Stomach (tissue), 9 donors: ENCODE data around the gene RXFP4. TPM values are rescaled to one million over a fixed set of nuclear protein-coding genes. Genes with fewer than 3 reads are reported as not detected.

Source experiments
- DNase-seq, 2 donors: peaks; one replicate each; pipeline versions ENCODE4 v3.0.0 to v3.0.0-alpha.2; 2013 to 2019
- H3K27ac ChIP-seq, 5 donors: fragments of 200-600 bp in 4 of 5; sonication (generic) in 4 of 5; one replicate each; pipeline ENCODE4 v1.5.1; 2013 to 2019; ENCODE audit warnings: mild to moderate bottlenecking in 1 of 5, moderate library complexity in 1 of 5
- H3K27me3 ChIP-seq, 3 donors: fragments of 200-600 bp; sonication (generic); one replicate each; pipeline ENCODE4 v1.5.1; 2017 to 2019; ENCODE audit warnings: mixed run types in 1 of 3
- H3K36me3 ChIP-seq, 4 donors: fragments of 200-600 bp; sonication (generic); 1 replicate in 3 of 4; 2 replicates in 1 of 4; pipeline ENCODE4 v1.5.1; 2016 to 2019
- H3K4me1 ChIP-seq, 4 donors: fragments of 200-600 bp; sonication (generic); one replicate each; pipeline ENCODE4 v1.5.1; 2016 to 2019
- H3K4me3 ChIP-seq, 4 donors: fragments of 200-600 bp; sonication (generic) in 3 of 4; one replicate each; pipeline ENCODE4 v1.5.1; 2016 to 2019; ENCODE audit warnings: mild to moderate bottlenecking in 1 of 4
- H3K9me3 ChIP-seq, 4 donors: fragments of 200-600 bp; sonication (generic); one replicate each; pipeline ENCODE4 v1.5.1; 2016 to 2019
- EP300 ChIP-seq: sonication (generic); formaldehyde crosslinking; IDR thresholded peaks from one replicate; pipeline ENCODE4 v1.6.1; 2017; ENCODE audit warnings: antibody characterized with exemption
- POLR2A ChIP-seq, 4 donors: fragments of 450-650 bp; IDR thresholded peaks; one replicate each; pipeline ENCODE4 v1.6.1; 2016; ENCODE audit warnings: antibody characterized with exemption in 4 of 4, control low read depth in 2 of 4, mild to moderate bottlenecking in 1 of 4, moderate library complexity in 1 of 4
- POLR2AphosphoS5 ChIP-seq, 3 donors: sonication (generic); formaldehyde crosslinking; IDR thresholded peaks; one replicate each; pipeline ENCODE4 v1.6.1; 2016; ENCODE audit warnings: antibody characterized with exemption in 3 of 3
- WGBS, 5 donors: extraction: QIAGEN DNeasy Blood & Tissue Kit in 3 of 5; methylation state at CpG; one replicate each; pipeline versions ENCODE4 v1.1.5 to v1.1.7; 2013 to 2018; 5-methylcytosine and 5-hydroxymethylcytosine counted together
- intact Hi-C: fragments of 100-400 bp; cut with DNase I; formaldehyde crosslinking; loops from one replicate; pipeline ENCODE4 v1.15.1; 2023; ENCODE audit warnings: low total_unique reads
- polyA plus RNA-seq, 3 donors: library from polyadenylated mRNA; stranded (reverse); fragments of 200-250 nt; gene quantifications; one replicate each; pipeline ENCODE4 v1.2.3, GENCODE V29; 2013
- total RNA-seq, 5 donors: library from RNA; depleted of rRNA; stranded (reverse); fragments of >200 nt; gene quantifications; one replicate each; pipeline versions ENCODE4 v1.1.0 to v1.2.3, GENCODE V29; 2014 to 2016
- TF ChIP-seq, protein P1 (sequence below), 7 experiments: fragments of 450-650 bp in 4 of 7; fragments of 200-600 bp in 3 of 7; sonication (generic) in 3 of 7; IDR thresholded peaks; one replicate each; pipeline ENCODE4 v1.5.1; 2016 to 2019; ENCODE audit warnings: antibody characterized with exemption in 7 of 7, control low read depth in 2 of 7, mild to moderate bottlenecking in 1 of 7
- donor health status: healthy with polysubstance abuse.
- donor health status: Bipolar disorder and iron deficiency.
- donor health status: healthy.

The RXFP4 gene
- total and polyA plus RNA-seq, 8 donors, result 50.4 TPM; not detected in 7

DNA sequence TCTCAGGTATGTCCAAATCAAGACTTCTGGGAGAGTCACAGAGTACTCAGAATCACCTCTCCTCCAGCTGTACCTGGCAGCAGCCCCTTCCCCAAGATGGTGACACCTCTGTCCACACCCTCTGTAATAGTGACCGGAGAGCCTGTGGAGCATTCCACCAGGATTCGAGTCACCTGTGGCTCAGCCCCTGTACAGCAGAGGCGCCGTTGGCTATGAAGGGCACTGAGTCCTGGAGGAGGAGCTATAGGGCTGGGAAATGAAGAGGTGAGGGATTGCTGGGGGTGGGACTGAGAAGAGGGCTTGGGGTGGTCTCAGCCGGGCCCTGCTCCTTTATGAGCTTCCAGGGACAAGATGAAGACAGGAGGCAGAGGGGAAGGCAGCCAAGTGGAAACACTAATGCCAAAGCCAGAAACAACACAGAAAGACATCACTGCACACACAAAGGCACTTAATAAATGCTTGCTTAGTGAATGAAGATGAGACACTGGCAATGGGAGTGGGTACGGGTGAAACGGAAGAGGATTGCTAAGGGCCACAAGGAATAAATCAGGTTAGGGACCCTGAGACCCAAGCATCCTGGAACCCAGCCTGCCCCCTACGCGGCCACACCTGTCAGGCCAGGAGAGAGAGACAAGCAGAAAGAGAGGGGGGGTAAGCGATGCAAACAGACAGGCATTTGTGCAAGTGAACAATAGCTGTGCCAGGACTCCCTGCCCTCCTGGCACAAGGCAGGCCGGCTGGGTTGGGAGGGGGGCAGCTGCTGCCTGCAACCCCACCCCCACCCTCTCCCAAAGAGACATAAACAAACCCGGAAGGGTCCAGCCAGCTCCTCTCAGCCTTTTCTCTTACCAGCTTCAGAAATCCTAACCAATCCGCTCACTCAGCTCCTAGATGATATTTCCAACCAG, 33.0 kb downstream of the RXFP4 start:
- Histone ChIP-seq H3K4me1 (peaks cover 81 to 92% (median 89%) of the 10 kb centered on the region in 4 donors), H3K4me3 (peak overlapping the region; percentile 68 to 90 (median 72)), H3K27ac (peak overlapping the region; percentile 35 to 98 (median 93)), H3K9me3 (no peaks in the 10 kb centered on the region), H3K36me3 (peaks cover 0 to 26% (median 8%) of the 10 kb centered on the region in 4 donors), H3K27me3 (no peaks in the 10 kb centered on the region)
- TF ChIP-seq POLR2A (IDR thresholded peaks at IDR 0.05), result no peak
- TF ChIP-seq POLR2AphosphoS5 (IDR thresholded peaks at IDR 0.05), result no peak
- TF ChIP-seq, protein P1, sequence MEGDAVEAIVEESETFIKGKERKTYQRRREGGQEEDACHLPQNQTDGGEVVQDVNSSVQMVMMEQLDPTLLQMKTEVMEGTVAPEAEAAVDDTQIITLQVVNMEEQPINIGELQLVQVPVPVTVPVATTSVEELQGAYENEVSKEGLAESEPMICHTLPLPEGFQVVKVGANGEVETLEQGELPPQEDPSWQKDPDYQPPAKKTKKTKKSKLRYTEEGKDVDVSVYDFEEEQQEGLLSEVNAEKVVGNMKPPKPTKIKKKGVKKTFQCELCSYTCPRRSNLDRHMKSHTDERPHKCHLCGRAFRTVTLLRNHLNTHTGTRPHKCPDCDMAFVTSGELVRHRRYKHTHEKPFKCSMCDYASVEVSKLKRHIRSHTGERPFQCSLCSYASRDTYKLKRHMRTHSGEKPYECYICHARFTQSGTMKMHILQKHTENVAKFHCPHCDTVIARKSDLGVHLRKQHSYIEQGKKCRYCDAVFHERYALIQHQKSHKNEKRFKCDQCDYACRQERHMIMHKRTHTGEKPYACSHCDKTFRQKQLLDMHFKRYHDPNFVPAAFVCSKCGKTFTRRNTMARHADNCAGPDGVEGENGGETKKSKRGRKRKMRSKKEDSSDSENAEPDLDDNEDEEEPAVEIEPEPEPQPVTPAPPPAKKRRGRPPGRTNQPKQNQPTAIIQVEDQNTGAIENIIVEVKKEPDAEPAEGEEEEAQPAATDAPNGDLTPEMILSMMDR (IDR thresholded peaks at IDR 0.05), result no peak
- no peak for TF ChIP-seq EP300
- no peak for DNase-seq
- 29 to 41% (median 35%) methylated on average over 12 to 13 of the region's 13 CpGs for WGBS, 5 donors
- intact Hi-C loops, result no loop called here

DNA sequence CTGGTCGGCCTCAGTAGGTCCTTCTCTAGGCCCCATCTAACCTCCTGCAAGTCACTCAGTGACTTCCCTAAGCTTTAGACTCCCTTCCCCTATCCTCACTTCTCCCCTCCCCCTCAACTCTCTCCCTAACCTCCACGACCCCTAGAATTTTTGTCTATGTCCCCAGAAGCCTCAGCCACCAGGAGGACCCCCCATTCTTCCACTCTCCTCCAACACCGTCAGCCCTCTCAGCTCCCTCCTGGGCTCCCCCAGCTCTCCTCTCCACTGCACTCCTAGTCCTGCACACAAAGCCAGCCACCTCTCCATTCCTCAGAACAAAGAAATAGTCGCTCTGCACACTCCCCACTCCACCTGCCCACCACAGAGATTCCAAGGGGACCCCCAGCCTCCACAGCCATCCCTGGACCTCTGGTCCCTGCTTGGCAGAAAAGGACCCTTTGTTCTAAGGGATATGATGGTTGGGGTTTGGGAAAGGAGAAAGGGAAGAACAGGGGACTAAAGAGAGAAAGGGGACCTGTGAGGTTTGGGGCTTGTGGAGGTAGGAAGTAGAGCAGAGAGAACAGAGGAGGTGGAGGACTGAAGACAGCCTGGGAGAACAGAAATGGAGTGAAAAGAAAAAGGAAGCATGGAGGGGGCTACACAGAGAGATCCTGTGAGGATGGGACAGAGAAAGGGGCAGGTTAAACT, 34.1 kb downstream of the RXFP4 start:
- intact Hi-C loops, result no loop called here
- peak overlapping the region; percentile 68 to 90 (median 72) for H3K4me3 ChIP-seq
- TF ChIP-seq, protein P1 (IDR thresholded peaks at IDR 0.05), result no peak
- TF ChIP-seq POLR2A (IDR thresholded peaks at IDR 0.05) (no peak), POLR2AphosphoS5 (IDR thresholded peaks at IDR 0.05) (no peak), EP300 (no peak)
- 16 to 35% (median 30%) methylated on average over 4 of the region's 4 CpGs for WGBS, 5 donors
- DNase-seq, result no peak
- H3K36me3 ChIP-seq, result peaks cover 0 to 16% (median 2%) of the 10 kb centered on the region in 4 donors
- H3K27me3 ChIP-seq, result no peaks in the 10 kb centered on the region
- peak overlapping the region; percentile 88 to 98 (median 93) for H3K27ac ChIP-seq
- H3K4me1 ChIP-seq, result peaks cover 82 to 92% (median 89%) of the 10 kb centered on the region in 4 donors
- H3K9me3 ChIP-seq, result no peaks in the 10 kb centered on the region

DNA sequence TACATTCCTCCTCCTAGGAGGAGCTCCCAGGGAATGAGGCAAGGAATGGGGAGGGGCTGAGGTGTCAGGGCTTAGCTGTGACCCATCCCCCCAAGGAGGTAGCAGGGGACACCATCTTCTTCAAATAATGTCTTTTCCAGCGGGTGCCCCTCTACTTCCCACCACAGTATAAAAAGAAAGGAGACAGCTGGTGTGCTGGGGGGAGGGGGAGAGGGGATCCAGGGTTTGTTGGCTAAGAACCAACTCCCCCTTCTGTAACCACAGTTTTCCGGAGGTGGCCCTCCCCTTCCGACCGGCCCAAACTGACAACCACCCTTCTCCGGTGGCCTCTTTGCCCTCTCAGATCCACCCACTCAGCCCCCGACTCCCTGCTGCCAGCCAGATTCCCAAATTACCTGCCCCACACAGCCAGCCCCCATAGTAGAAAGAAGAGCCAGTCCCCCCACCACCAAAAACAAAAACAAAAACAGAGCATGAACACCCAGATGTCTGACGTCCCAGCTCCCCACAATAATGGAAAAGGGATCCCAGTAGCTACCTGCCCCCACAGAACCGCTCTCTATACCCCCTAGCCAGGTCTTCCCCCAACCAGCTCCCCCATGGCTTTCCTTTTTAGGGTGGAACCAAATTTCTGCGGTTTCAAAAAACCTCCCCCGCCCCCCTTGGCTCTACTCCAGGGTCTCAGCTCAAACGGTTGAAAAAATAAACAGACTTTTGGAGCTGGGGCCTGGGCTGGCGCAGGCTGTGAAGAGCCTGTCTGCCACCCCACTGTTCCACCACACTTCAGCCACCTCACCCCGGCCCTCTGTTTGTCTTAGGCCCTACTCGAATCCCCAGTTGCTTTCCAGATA, 34.8 kb downstream of the RXFP4 start:
- 2 to 9% (median 7%) methylated on average over 14 of the region's 14 CpGs for WGBS, 5 donors
- H3K4me3 ChIP-seq, result peak overlapping the region; percentile 68 to 90 (median 72)
- H3K27ac ChIP-seq, result peak overlapping the region; percentile 88 to 98 (median 93)
- peaks cover 0 to 14% (median 2%) of the 10 kb centered on the region in 4 donors for H3K36me3 ChIP-seq
- peak; percentile 59 to 86 for DNase-seq
- H3K27me3 ChIP-seq, result no peaks in the 10 kb centered on the region
- intact Hi-C loops, result no loop called here
- H3K4me1 ChIP-seq, result peaks cover 81 to 92% (median 89%) of the 10 kb centered on the region in 4 donors
- no peak for TF ChIP-seq POLR2AphosphoS5 (IDR thresholded peaks at IDR 0.05)
- no peak for TF ChIP-seq POLR2A (IDR thresholded peaks at IDR 0.05)
- TF ChIP-seq, protein P1 (IDR thresholded peaks at IDR 0.05), result no peak
- no peak for TF ChIP-seq EP300
- H3K9me3 ChIP-seq, result no peaks in the 10 kb centered on the region
